H1 (cell line): ENCODE data around the gene EPHA6. TPM values are rescaled to one million over a fixed set of nuclear protein-coding genes. Genes with fewer than 3 reads are reported as not detected.

Source experiments
- CTCF ChIA-PET: fragments of 300-600 bp; sonication (Branson Sonifier 250); formaldehyde crosslinking; loops from one replicate; lab custom pipeline; 2021; ENCODE audit not compliant: partially characterized antibody; lab: Charles Lee
- POLR2A ChIA-PET: fragments of 300-600 bp; sonication (Branson Sonifier 250); formaldehyde crosslinking; loops from one replicate; lab custom pipeline; 2021; ENCODE audit warnings: inconsistent platforms; ENCODE audit not compliant: partially characterized antibody; lab: Charles Lee
- DNase-seq, 2 experiments: peaks; one replicate each; pipeline versions ENCODE4 v3.0.0 to v3.0.0-alpha.2; 2010 to 2022; ENCODE audit warnings: low spot score in 2 of 2, low read depth in 1 of 2, mixed read lengths in 1 of 2
- FAIRE-seq: peaks from 2 replicates; lab custom pipeline; 2011; peaks lifted over from hg19 to GRCh38; lab: Jason Lieb, UNC
- H2AFZ ChIP-seq: 2 replicates; pipeline ENCODE4 v1.8.1; 2012; ENCODE audit warnings: low read length, inconsistent platforms
- H2AK5ac ChIP-seq: 2 replicates; pipeline ENCODE4 v1.6.1; 2013; ENCODE audit warnings: low read depth, low read length
- H2BK120ac ChIP-seq: replicated peaks from 2 replicates; pipeline ENCODE3; 2013; ENCODE audit warnings: low read depth, low read length, inconsistent platforms
- H2BK12ac ChIP-seq: 2 replicates; pipeline ENCODE4 v1.6.1; 2013; ENCODE audit warnings: low read depth, low read length
- H2BK15ac ChIP-seq: 2 replicates; pipeline ENCODE4 v1.6.1; 2013; ENCODE audit warnings: low read length
- H2BK20ac ChIP-seq: 2 replicates; pipeline ENCODE4 v1.6.1; 2013; ENCODE audit warnings: low read length
- H2BK5ac ChIP-seq: 2 replicates; pipeline ENCODE4 v1.6.1; 2013; ENCODE audit warnings: low read depth, low read length
- H3K14ac ChIP-seq: 2 replicates; pipeline ENCODE4 v1.6.1; 2013; ENCODE audit warnings: inconsistent platforms; ENCODE audit not compliant: insufficient read length
- H3K18ac ChIP-seq: 2 replicates; pipeline ENCODE4 v1.6.1; 2013; ENCODE audit warnings: low read length; ENCODE audit errors: extremely low read depth
- H3K23ac ChIP-seq: 2 replicates; pipeline ENCODE4 v1.6.1; 2013; ENCODE audit warnings: inconsistent platforms; ENCODE audit not compliant: insufficient read length
- H3K23me2 ChIP-seq: 2 replicates; pipeline ENCODE4 v1.6.1; 2013; ENCODE audit warnings: low read depth, low read length
- H3K27ac ChIP-seq: 2 replicates; pipeline ENCODE4 v1.6.1; 2011; ENCODE audit warnings: low read depth, low read length, inconsistent platforms
- H3K27me3 ChIP-seq, 4 experiments: replicated peaks in 1 of 4; 1 replicate in 1 of 4; 2 replicates in 3 of 4; pipeline versions ENCODE4 v1.6.1 to v1.8.1; 2011 to 2013; ENCODE audit warnings: low read length in 3 of 4, mild to moderate bottlenecking in 3 of 4, inconsistent platforms in 2 of 4, mixed read lengths in 2 of 4, moderate library complexity in 1 of 4; ENCODE audit not compliant: control insufficient read depth in 3 of 4, insufficient read depth in 3 of 4; ENCODE audit errors: extremely low read depth in 1 of 4
- H3K36me3 ChIP-seq, 4 experiments: 2 replicates each; pipeline versions ENCODE4 v1.6.1 to v1.8.1; 2011 to 2013; ENCODE audit warnings: mild to moderate bottlenecking in 4 of 4, low read length in 3 of 4, moderate library complexity in 2 of 4, control low read depth in 1 of 4, inconsistent platforms in 1 of 4; ENCODE audit not compliant: insufficient read depth in 4 of 4, control insufficient read depth in 2 of 4
- H3K4ac ChIP-seq: replicated peaks from 2 replicates; pipeline ENCODE3; 2013; ENCODE audit warnings: low read length, low read depth, mixed read lengths, inconsistent platforms; ENCODE audit not compliant: insufficient read length
- H3K4me1 ChIP-seq, 4 experiments: replicated peaks in 1 of 4; 1 replicate in 1 of 4; 2 replicates in 3 of 4; pipeline versions ENCODE4 v1.6.1 to v1.8.1; 2011 to 2013; ENCODE audit warnings: low read length in 3 of 4, inconsistent platforms in 2 of 4, mixed read lengths in 1 of 4; ENCODE audit not compliant: insufficient read depth in 4 of 4, control insufficient read depth in 3 of 4
- H3K4me2 ChIP-seq, 2 experiments: 2 replicates each; pipeline versions ENCODE4 v1.6.1 to v1.8.1; 2011 to 2013; ENCODE audit warnings: low read depth in 2 of 2, low read length in 2 of 2, control low read depth in 1 of 2, inconsistent platforms in 1 of 2, mild to moderate bottlenecking in 1 of 2; ENCODE audit not compliant: insufficient read depth in 1 of 2
- H3K4me3 ChIP-seq, 4 experiments: fragments of 200-600, 300-600 bp in 1 of 4; sonication (generic), shearing (Covaris generic), sonication (Bioruptor Twin) in 1 of 4; 2 replicates each; pipeline versions ENCODE4 v1.5.1 to v1.8.1; 2011 to 2016; ENCODE audit warnings: low read length in 4 of 4, low read depth in 3 of 4, control low read depth in 2 of 4, inconsistent platforms in 2 of 4, mild to moderate bottlenecking in 2 of 4, mixed read lengths in 1 of 4, moderate library complexity in 1 of 4; ENCODE audit not compliant: insufficient read depth in 2 of 4; ENCODE audit errors: extremely low read depth in 1 of 4
- H3K56ac ChIP-seq: replicated peaks from 2 replicates; pipeline ENCODE3; 2013; ENCODE audit warnings: low read depth, mild to moderate bottlenecking, mixed read lengths, low read length, inconsistent platforms; ENCODE audit not compliant: insufficient read length
- H3K79me1 ChIP-seq: 2 replicates; pipeline ENCODE4 v1.6.1; 2013; ENCODE audit warnings: low read depth, low read length, control low read depth
- H3K79me2 ChIP-seq, 2 experiments: 2 replicates each; pipeline versions ENCODE4 v1.6.1 to v1.8.1; 2012 to 2013; ENCODE audit warnings: low read length in 2 of 2, mild to moderate bottlenecking in 2 of 2, inconsistent platforms in 1 of 2; ENCODE audit not compliant: insufficient read depth in 2 of 2, control insufficient read depth in 1 of 2
- H3K9ac ChIP-seq, 4 experiments: replicated peaks in 1 of 4; 1 replicate in 1 of 4; 2 replicates in 3 of 4; pipeline versions ENCODE4 v1.6.1 to v1.8.1; 2011 to 2013; ENCODE audit warnings: low read depth in 3 of 4, low read length in 3 of 4, control low read depth in 2 of 4, mild to moderate bottlenecking in 2 of 4, moderate library complexity in 2 of 4, inconsistent platforms in 1 of 4; ENCODE audit errors: extremely low read depth in 1 of 4
- H3K9me3 ChIP-seq, 2 experiments: 2 replicates each; pipeline versions ENCODE4 v1.6.1 to v1.8.1; 2012 to 2013; ENCODE audit warnings: mild to moderate bottlenecking in 2 of 2, moderate library complexity in 2 of 2, control low read depth in 1 of 2, inconsistent platforms in 1 of 2, low read depth in 1 of 2, low read length in 1 of 2, mixed read lengths in 1 of 2; ENCODE audit not compliant: insufficient read depth in 2 of 2
- H4K20me1 ChIP-seq, 2 experiments: replicated peaks in 1 of 2; 2 replicates each; pipeline versions ENCODE3 to v1.8.1; 2011 to 2013; ENCODE audit warnings: inconsistent platforms in 2 of 2, low read length in 2 of 2, mild to moderate bottlenecking in 1 of 2; ENCODE audit not compliant: insufficient read depth in 2 of 2, control insufficient read depth in 1 of 2
- H4K5ac ChIP-seq: 2 replicates; pipeline ENCODE4 v1.6.1; 2013; ENCODE audit warnings: low read length, low read depth, mixed read lengths, inconsistent platforms; ENCODE audit not compliant: insufficient read length
- H4K8ac ChIP-seq: 2 replicates; pipeline ENCODE4 v1.8.0; 2013; ENCODE audit warnings: mild to moderate bottlenecking, moderate library complexity, low read length, inconsistent platforms; ENCODE audit not compliant: insufficient read depth; ENCODE audit errors: extremely low read depth
- H4K91ac ChIP-seq: replicated peaks from 2 replicates; pipeline ENCODE3; 2013; ENCODE audit warnings: low read length, mixed read lengths, inconsistent platforms; ENCODE audit not compliant: insufficient read length
- MAFK ChIP-seq: IDR thresholded peaks from 2 replicates; pipeline ENCODE4 v1.6.1; 2012; ENCODE audit warnings: low read depth, mild to moderate bottlenecking, improper control_type of control experiment, low read length
- TAF1 ChIP-seq: IDR thresholded peaks from 2 replicates; pipeline ENCODE4 v1.6.1; 2011; ENCODE audit warnings: mild to moderate bottlenecking, low read depth, low read length
- WGBS, 2 experiments: shearing (Covaris generic) in 1 of 2; methylation state at CpG; one replicate each; pipeline versions ENCODE4 v1.1.6 to v1.1.7; 2013 to 2015; ENCODE audit warnings: low lambda C conversion rate in 2 of 2, mixed read lengths in 2 of 2, inconsistent platforms in 1 of 2, low coverage in 1 of 2, missing lambda C conversion rate in 1 of 2; ENCODE audit not compliant: insufficient replicate concordance in 2 of 2, insufficient coverage in 1 of 2, insufficient read length in 1 of 2; ENCODE audit errors: extremely low coverage in 1 of 2, missing lambda C conversion rate in 1 of 2; 5-methylcytosine and 5-hydroxymethylcytosine counted together
- polyA plus RNA-seq, 7 experiments: library from polyadenylated mRNA; depleted of rRNA in 3 of 7; stranded (reverse) in 5 of 7; unstranded in 2 of 7; fragments of >200 nt in 5 of 7; fragments of 200-250 nt in 2 of 7; gene quantifications; 1 replicate in 5 of 7; 2 replicates in 1 of 7; 4 replicates in 1 of 7; pipeline versions ENCODE4 v1.2.1 to v1.2.3, GENCODE V29; 2011 to 2013; ENCODE audit warnings: missing spikeins in 2 of 7, mixed read lengths in 2 of 7
- total RNA-seq: library from RNA; stranded (reverse); fragmentation: NEBNext Ultra II Directional; extraction: Animal tissue kit (Norgen Biotek cat#: 25700); gene quantifications from 2 replicates; pipeline ENCODE4 v1.2.1, GENCODE V29; 2021

The EPHA6 gene
- total and polyA plus RNA-seq, 2 of the 8 experiments (the other 6 are each of a cell fraction or from before 2014, with no cell fraction given) = 0.83 to 3.2 TPM

DNA sequence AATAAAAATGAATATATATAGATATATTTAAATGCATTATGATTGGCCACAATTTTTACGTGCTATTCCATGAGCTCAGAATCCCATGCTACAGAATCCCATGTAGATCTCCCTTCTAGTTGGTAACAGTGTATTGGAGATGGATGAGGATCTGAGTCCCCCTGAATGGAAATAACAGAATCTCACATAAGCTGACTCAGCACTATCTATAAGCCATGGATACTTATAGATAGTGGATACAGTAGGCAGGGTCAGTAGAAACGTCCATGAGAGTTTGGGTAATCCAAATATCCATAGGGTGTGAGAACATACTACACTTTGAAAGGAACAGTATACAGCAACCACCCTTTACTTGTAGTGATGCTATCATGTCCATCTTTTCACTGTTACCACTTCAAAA is 375.4 kb downstream of the EPHA6 start:
- H3K9ac ChIP-seq = no peak overlapping the region
- TF ChIP-seq MAFK (peak; percentile 96), TAF1 (no peak)
- no peak overlapping the region for H3K56ac ChIP-seq
- H2BK12ac ChIP-seq = no peak overlapping the region
- no peak overlapping the region for H3K27ac ChIP-seq
- no peak overlapping the region for H3K14ac ChIP-seq
- no peak overlapping the region for H4K8ac ChIP-seq
- WGBS, 2 experiments = 90% methylated on average over 2 of the region's 2 CpGs; no CpG with 5 or more reads in 1 of the 2 experiments
- no peak overlapping the region for H2BK15ac ChIP-seq
- H2AFZ ChIP-seq = no peak overlapping the region
- no peak overlapping the region for H3K4me3 ChIP-seq
- no peak overlapping the region for H3K23ac ChIP-seq
- FAIRE-seq = no peak
- POLR2A ChIA-PET = no interaction called here
- no peak overlapping the region for H4K5ac ChIP-seq
- no peak for DNase-seq
- no peak overlapping the region for H3K4ac ChIP-seq
- H2BK20ac ChIP-seq = no peak overlapping the region
- H4K20me1 ChIP-seq = no peaks in the 10 kb centered on the region
- no peaks in the 10 kb centered on the region for H3K79me1 ChIP-seq
- H3K23me2 ChIP-seq = no peaks in the 10 kb centered on the region
- no peak overlapping the region for H3K4me2 ChIP-seq
- H3K18ac ChIP-seq = no peak overlapping the region
- H3K4me1 ChIP-seq = no peaks in the 10 kb centered on the region
- CTCF ChIA-PET = no interaction called here
- H2BK120ac ChIP-seq = no peak overlapping the region
- no peak overlapping the region for H2AK5ac ChIP-seq
- H3K79me2 ChIP-seq = no peaks in the 10 kb centered on the region
- no peak overlapping the region for H2BK5ac ChIP-seq
- no peaks in the 10 kb centered on the region for H3K27me3 ChIP-seq
- H3K9me3 ChIP-seq = no peaks in the 10 kb centered on the region
- H3K36me3 ChIP-seq = no peaks in the 10 kb centered on the region
- no peak overlapping the region for H4K91ac ChIP-seq
